HEK293 (cell line): ENCODE data around the gene SOWAHA.

ENCODE experiments used
- CTCF ChIA-PET: fragments of 350-600 bp; formaldehyde crosslinking; extraction: SDS; loops from one replicate; lab custom pipeline; 2021; ENCODE audit warnings: antibody characterized with exemption; lab: Yijun Ruan, JAX
- POLR2A ChIA-PET: fragments of 300-600 bp; formaldehyde crosslinking; extraction: SDS; loops from one replicate; lab custom pipeline; 2020; ENCODE audit warnings: antibody characterized with exemption, inconsistent platforms; lab: Yijun Ruan, JAX
- H3K27ac ChIP-seq: fragments of 200-500 bp; sonication (Bioruptor generic); 2 replicates; pipeline ENCODE4 v1.5.1; 2014; ENCODE audit warnings: low read depth, low read length, control low read depth, inconsistent platforms; ENCODE audit errors: extremely low read depth
- H3K36me3 ChIP-seq, 2 experiments: fragments of 200-500 bp in 1 of 2; sonication (Bioruptor generic) in 1 of 2; 1 replicate in 1 of 2; 2 replicates in 1 of 2; pipeline ENCODE4 v1.5.1; 2014 to 2017; ENCODE audit warnings: inconsistent platforms in 2 of 2, low read length in 2 of 2; ENCODE audit not compliant: control insufficient read depth in 2 of 2, insufficient read depth in 1 of 2
- H3K4me1 ChIP-seq: fragments of 200-500 bp; sonication (Bioruptor generic); 2 replicates; pipeline ENCODE4 v1.5.1; 2014; ENCODE audit warnings: mild to moderate bottlenecking, low read length, inconsistent platforms; ENCODE audit not compliant: control insufficient read depth, insufficient read depth
- H3K4me3 ChIP-seq: 2 replicates; pipeline ENCODE4 v1.5.1; 2011; ENCODE audit warnings: low read depth, mild to moderate bottlenecking, control low read depth, low read length, moderate library complexity
- H3K9me3 ChIP-seq: fragments of 200-500 bp; sonication (Bioruptor generic); 2 replicates; pipeline ENCODE4 v1.5.1; 2014; ENCODE audit warnings: low read depth, low read length, inconsistent platforms; ENCODE audit not compliant: control insufficient read depth, insufficient read depth
- CTCF ChIP-seq: fragments of 450-650 bp; formaldehyde crosslinking; IDR thresholded peaks from 2 replicates; pipeline ENCODE4 v1.5.1; 2016; ENCODE audit warnings: missing biosample characterization, missing genetic modification characterization
- EGR2 ChIP-seq: fragments of 450-650 bp; formaldehyde crosslinking; IDR thresholded peaks from 2 replicates; pipeline ENCODE4 v1.5.1; 2016; ENCODE audit warnings: low read depth, missing biosample characterization, missing genetic modification characterization
- GFI1B ChIP-seq: fragments of 450-650 bp; formaldehyde crosslinking; IDR thresholded peaks from 2 replicates; pipeline ENCODE4 v1.5.1; 2016; ENCODE audit warnings: missing biosample characterization, missing genetic modification characterization
- HOXC10 ChIP-seq: sonication (generic); formaldehyde crosslinking; IDR thresholded peaks from 2 replicates; pipeline ENCODE4 v1.8.1; 2023; ENCODE audit warnings: mild to moderate bottlenecking, missing genetic modification reagents
- HOXD13 ChIP-seq: sonication (generic); formaldehyde crosslinking; IDR thresholded peaks from 2 replicates; pipeline ENCODE4 v1.8.0; 2022; ENCODE audit warnings: missing genetic modification reagents, borderline replicate concordance
- KLF17 ChIP-seq: fragments of 450-650 bp; formaldehyde crosslinking; IDR thresholded peaks from 2 replicates; pipeline ENCODE4 v1.5.1; 2016; ENCODE audit warnings: missing biosample characterization, missing genetic modification characterization
- MEIS1 ChIP-seq: sonication (generic); formaldehyde crosslinking; IDR thresholded peaks from 2 replicates; pipeline ENCODE4 v1.8.1; 2022; ENCODE audit warnings: missing genetic modification reagents, mild to moderate bottlenecking, borderline replicate concordance
- MYNN ChIP-seq: fragments of 450-650 bp; formaldehyde crosslinking; IDR thresholded peaks from 2 replicates; pipeline ENCODE4 v1.5.1; 2016; ENCODE audit warnings: missing biosample characterization, missing genetic modification characterization, borderline replicate concordance
- ZBTB20 ChIP-seq: fragments of 450-650 bp; formaldehyde crosslinking; IDR thresholded peaks from 2 replicates; pipeline ENCODE4 v1.5.1; 2016; ENCODE audit warnings: missing biosample characterization, missing genetic modification characterization
- ZBTB6 ChIP-seq: fragments of 450-650 bp; formaldehyde crosslinking; IDR thresholded peaks from 2 replicates; pipeline ENCODE4 v1.5.1; 2017; ENCODE audit warnings: missing biosample characterization, missing genetic modification characterization
- ZBTB8A ChIP-seq: fragments of 450-650 bp; formaldehyde crosslinking; IDR thresholded peaks from 2 replicates; pipeline ENCODE4 v1.5.1; 2016; ENCODE audit warnings: missing biosample characterization, missing genetic modification characterization
- ZIC2 ChIP-seq: fragments of 450-650 bp; formaldehyde crosslinking; IDR thresholded peaks from 2 replicates; pipeline ENCODE4 v1.5.1; 2016; ENCODE audit warnings: missing biosample characterization, missing genetic modification characterization
- ZNF10 ChIP-seq: fragments of 450-650 bp; formaldehyde crosslinking; IDR thresholded peaks from 2 replicates; pipeline ENCODE4 v1.5.1; 2017; ENCODE audit warnings: missing biosample characterization, missing genetic modification characterization
- ZNF19 ChIP-seq: fragments of 450-650 bp; formaldehyde crosslinking; IDR thresholded peaks from 2 replicates; pipeline ENCODE4; 2016; ENCODE audit warnings: missing biosample characterization, missing genetic modification characterization, low read depth
- ZNF202 ChIP-seq: fragments of 450-650 bp; formaldehyde crosslinking; IDR thresholded peaks from 2 replicates; pipeline ENCODE4 v1.5.1; 2016; ENCODE audit warnings: missing biosample characterization, missing genetic modification characterization, borderline replicate concordance
- ZNF24 ChIP-seq: fragments of 450-650 bp; formaldehyde crosslinking; IDR thresholded peaks from 2 replicates; pipeline ENCODE4 v1.5.1; 2016; ENCODE audit warnings: missing biosample characterization, missing genetic modification characterization
- ZNF335 ChIP-seq: fragments of 450-650 bp; formaldehyde crosslinking; conservative IDR thresholded peaks from 2 replicates; pipeline ENCODE4 v1.5.1; 2016; ENCODE audit warnings: missing biosample characterization, missing genetic modification characterization
- ZNF350 ChIP-seq: fragments of 450-650 bp; formaldehyde crosslinking; IDR thresholded peaks from 2 replicates; pipeline ENCODE4 v1.5.0; 2017; ENCODE audit warnings: missing biosample characterization, mild to moderate bottlenecking, missing genetic modification characterization
- ZNF600 ChIP-seq: fragments of 450-650 bp; formaldehyde crosslinking; IDR thresholded peaks from 2 replicates; pipeline ENCODE4 v1.5.1; 2016; ENCODE audit warnings: missing biosample characterization, missing genetic modification characterization
- ZNF624 ChIP-seq: fragments of 450-650 bp; formaldehyde crosslinking; IDR thresholded peaks from 2 replicates; pipeline ENCODE4 v1.5.1; 2017; ENCODE audit warnings: missing biosample characterization, missing genetic modification characterization
- ZNF692 ChIP-seq: fragments of 450-650 bp; formaldehyde crosslinking; IDR thresholded peaks from 2 replicates; pipeline ENCODE4 v1.5.1; 2016; ENCODE audit warnings: missing biosample characterization, missing genetic modification characterization
- ZNF76 ChIP-seq: fragments of 450-650 bp; formaldehyde crosslinking; IDR thresholded peaks from 2 replicates; pipeline ENCODE4; 2016; ENCODE audit warnings: low read depth, missing biosample characterization, missing genetic modification characterization, borderline replicate concordance
- ZNF777 ChIP-seq: fragments of 450-650 bp; formaldehyde crosslinking; IDR thresholded peaks from 2 replicates; pipeline ENCODE4 v1.5.1; 2017; ENCODE audit warnings: missing biosample characterization, missing genetic modification characterization, borderline replicate concordance
- TF ChIP-seq, protein P1 (sequence below): fragments of 450-650 bp; formaldehyde crosslinking; optimal IDR thresholded peaks from 2 replicates; pipeline ENCODE3; 2016; ENCODE audit warnings: missing biosample characterization, mild to moderate bottlenecking, missing genetic modification characterization

SOWAHA gene

DNA sequence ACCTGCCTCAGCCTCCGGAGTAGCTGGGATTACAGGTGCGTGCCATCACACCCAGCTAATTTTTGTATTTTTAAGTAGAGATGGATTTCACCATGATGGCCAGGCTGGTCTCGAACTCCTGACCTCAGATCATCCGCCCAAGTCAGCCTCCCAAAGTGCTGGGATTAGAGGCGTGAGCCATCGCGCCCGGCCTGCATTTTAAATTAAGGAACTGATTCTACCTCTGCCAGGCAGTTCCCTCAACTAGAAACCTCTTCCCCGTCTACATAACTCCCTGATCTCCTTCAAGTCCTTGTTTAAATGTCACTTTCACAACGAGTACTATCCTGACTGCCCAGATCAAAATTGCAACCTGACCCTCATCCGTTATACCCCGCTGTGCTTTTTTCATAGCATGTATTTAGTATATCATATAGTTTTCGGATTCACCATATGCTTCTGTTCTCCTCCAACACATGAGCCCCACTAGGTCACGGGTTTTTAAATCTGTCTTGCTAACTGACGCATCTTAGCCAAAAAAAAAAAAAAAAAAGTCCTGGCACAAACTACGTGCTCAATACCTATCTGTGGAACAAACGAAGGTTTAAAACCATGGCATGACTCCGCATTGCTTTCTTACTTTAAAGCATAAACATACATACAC is 858 bp upstream of the SOWAHA start (continued):
- no peak for TF ChIP-seq MEIS1 (CRISPR knock-in tag)
- TF ChIP-seq ZNF777: no peak
- TF ChIP-seq HOXD13 (CRISPR knock-in tag): no peak

DNA sequence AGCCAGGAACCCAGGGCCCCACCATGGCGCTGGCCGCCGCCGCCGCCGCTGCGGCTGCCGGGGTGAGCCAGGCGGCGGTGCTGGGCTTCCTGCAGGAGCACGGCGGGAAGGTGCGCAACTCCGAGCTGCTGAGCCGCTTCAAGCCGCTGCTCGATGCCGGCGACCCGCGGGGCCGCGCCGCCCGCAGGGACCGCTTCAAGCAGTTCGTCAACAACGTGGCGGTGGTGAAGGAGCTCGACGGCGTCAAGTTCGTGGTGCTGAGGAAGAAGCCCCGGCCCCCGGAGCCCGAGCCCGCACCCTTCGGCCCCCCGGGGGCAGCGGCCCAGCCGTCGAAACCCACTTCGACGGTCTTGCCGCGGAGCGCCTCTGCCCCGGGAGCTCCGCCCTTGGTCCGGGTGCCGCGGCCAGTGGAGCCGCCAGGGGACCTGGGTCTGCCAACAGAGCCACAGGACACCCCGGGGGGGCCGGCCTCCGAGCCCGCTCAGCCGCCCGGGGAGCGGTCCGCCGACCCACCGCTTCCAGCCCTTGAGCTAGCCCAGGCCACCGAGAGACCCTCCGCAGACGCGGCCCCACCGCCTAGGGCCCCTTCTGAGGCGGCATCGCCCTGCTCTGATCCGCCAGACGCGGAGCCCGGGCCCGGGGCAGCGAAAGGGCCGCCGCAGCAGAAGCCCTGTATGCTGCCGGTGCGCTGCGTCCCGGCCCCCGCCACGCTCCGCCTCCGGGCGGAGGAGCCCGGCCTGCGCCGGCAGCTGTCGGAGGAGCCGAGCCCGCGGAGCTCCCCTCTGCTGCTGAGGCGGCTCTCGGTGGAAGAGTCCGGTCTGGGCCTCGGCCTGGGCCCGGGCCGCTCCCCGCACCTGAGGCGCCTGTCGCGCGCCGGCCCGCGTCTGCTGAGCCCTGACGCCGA is 749 bp downstream of the SOWAHA start:
- Histone ChIP-seq H3K9me3 (no peaks in the 10 kb centered on the region), H3K4me1 (peaks cover 14% of the 10 kb centered on the region), H3K36me3 (no peaks in the 10 kb centered on the region), H3K4me3 (peak overlapping the region; percentile 41), H3K27ac (peak overlapping the region; percentile 69; the same call in 1 of the 2 replicates)
- TF ChIP-seq ZNF692 (tag by site-specific recombination) (peak; percentile 40; the same call in 1 of the 2 replicates), GFI1B (tag by site-specific recombination) (no peak), ZNF10 (tag by site-specific recombination) (peak; percentile 45; the same call in 1 of the 2 replicates), ZNF24 (tag by site-specific recombination) (no peak), ZNF350 (no peak), ZNF600 (peak; percentile 25; the same call in 1 of the 2 replicates), ZNF76 (peak; percentile 18; the same call in 1 of the 2 replicates), ZBTB20 (tag by site-specific recombination) (no peak), ZNF335 (tag by site-specific recombination) (no peak), EGR2 (no peak), ZBTB6 (tag by site-specific recombination) (no peak), MYNN (tag by site-specific recombination) (no peak), CTCF (no peak), ZNF624 (tag by site-specific recombination) (no peak), ZIC2 (tag by site-specific recombination) (peak; percentile 67), HOXC10 (CRISPR knock-in tag) (0 out of 2 replicates have a peak, but pooled peaks have one; percentile 10), KLF17 (tag by site-specific recombination) (no peak), ZNF202 (peak; percentile 59; the same call in 1 of the 2 replicates), ZNF19 (tag by site-specific recombination) (no peak), ZBTB8A (tag by site-specific recombination) (peak; percentile 21; the same call in 1 of the 2 replicates)
- TF ChIP-seq, protein P1, sequence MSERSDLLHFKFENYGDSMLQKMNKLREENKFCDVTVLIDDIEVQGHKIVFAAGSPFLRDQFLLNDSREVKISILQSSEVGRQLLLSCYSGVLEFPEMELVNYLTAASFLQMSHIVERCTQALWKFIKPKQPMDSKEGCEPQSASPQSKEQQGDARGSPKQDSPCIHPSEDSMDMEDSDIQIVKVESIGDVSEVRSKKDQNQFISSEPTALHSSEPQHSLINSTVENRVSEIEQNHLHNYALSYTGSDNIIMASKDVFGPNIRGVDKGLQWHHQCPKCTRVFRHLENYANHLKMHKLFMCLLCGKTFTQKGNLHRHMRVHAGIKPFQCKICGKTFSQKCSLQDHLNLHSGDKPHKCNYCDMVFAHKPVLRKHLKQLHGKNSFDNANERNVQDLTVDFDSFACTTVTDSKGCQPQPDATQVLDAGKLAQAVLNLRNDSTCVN: peak; percentile 65
- ChIA-PET POLR2A (no interaction called here), CTCF (interaction anchor here (0.5 to 0.8 kb wide), 2 partner anchors 67 to 109 kb away, joined by 3 read pairs; partner anchors contain the start of gene CCNI2)
